Heart right ventricle (tissue), 16 donors: Measurements from ENCODE around the gene PHKA2. TPM values are rescaled to one million over a fixed set of nuclear protein-coding genes. Genes with fewer than 3 reads are reported as not detected.

Experiments used
- ATAC-seq, 8 donors: fragments of 200-7000 bp; cut with Tn5 transposase; one replicate each; pipeline ENCODE4 v1.9.1; 2020; ENCODE audit warnings: mild to moderate bottlenecking in 8 of 8, moderate library complexity in 8 of 8, moderate number of reproducible peaks in 1 of 8
- DNase-seq, 2 donors: peaks; one replicate each; pipeline ENCODE4 v3.0.0-alpha.2; 2020
- H3K27ac ChIP-seq, 10 donors: fragments of 200-600 bp; sonication (generic) in 2 of 10; one replicate each; pipeline versions ENCODE4 v1.5.0 to v1.8.0; 2020 to 2022; ENCODE audit warnings: mild to moderate bottlenecking in 3 of 10
- H3K27me3 ChIP-seq, 7 donors: fragments of 200-600 bp; one replicate each; pipeline ENCODE4 v1.8.0; 2021 to 2022; ENCODE audit warnings: mild to moderate bottlenecking in 2 of 7
- H3K36me3 ChIP-seq, 9 donors: fragments of 200-600 bp; sonication (generic) in 1 of 9; one replicate each; pipeline versions ENCODE4 v1.5.0 to v1.8.0; 2020 to 2022; ENCODE audit warnings: mild to moderate bottlenecking in 2 of 9
- H3K4me1 ChIP-seq, 9 donors: fragments of 200-600 bp; sonication (generic) in 1 of 9; one replicate each; pipeline versions ENCODE4 v1.5.0 to v1.8.0; 2020 to 2022; ENCODE audit warnings: mild to moderate bottlenecking in 4 of 9
- H3K4me3 ChIP-seq, 10 donors: fragments of 200-600 bp; sonication (generic) in 2 of 10; one replicate each; pipeline versions ENCODE4 v1.5.0 to v1.8.0; 2020 to 2022; ENCODE audit warnings: mild to moderate bottlenecking in 7 of 10, moderate library complexity in 2 of 10
- H3K9me3 ChIP-seq, 11 donors: fragments of 200-600 bp in 10 of 11; sonication (generic) in 2 of 11; one replicate each; pipeline versions ENCODE4 v1.5.0 to v1.8.0; 2013 to 2022; ENCODE audit warnings: mild to moderate bottlenecking in 2 of 11, control low read depth in 1 of 11, moderate library complexity in 1 of 11
- CTCF ChIP-seq, 9 donors: fragments of 200-600 bp; sonication (generic) in 2 of 9; IDR thresholded peaks; one replicate each; pipeline versions ENCODE4 v1.5.0 to v1.8.0; 2021 to 2022; ENCODE audit warnings: antibody characterized with exemption in 9 of 9, mild to moderate bottlenecking in 5 of 9, moderate library complexity in 1 of 9
- WGBS, 2 donors: extraction: QIAGEN DNeasy Blood & Tissue Kit; methylation state at CpG; one replicate each; pipeline ENCODE4 v1.1.7; 2013; ENCODE audit warnings: inconsistent platforms in 1 of 2; 5-methylcytosine and 5-hydroxymethylcytosine counted together
- intact Hi-C, 10 donors: fragments of 100-400 bp; cut with DNase I; formaldehyde crosslinking; loops; one replicate each; pipeline versions ENCODE4 v1.11.1 to v1.14.2; 2022
- long read RNA-seq, 3 donors: library from polyadenylated mRNA; unstranded; transcript quantifications; one replicate each; pipeline ENCODE4 v2.0.0, GENCODE V29; 2020 to 2021
- polyA plus RNA-seq, 2 donors: library from polyadenylated mRNA; stranded (reverse); fragments of 200-250 nt; gene quantifications; one replicate each; pipeline ENCODE4 v1.2.3, GENCODE V29; 2013
- total RNA-seq, 10 donors: library from RNA; stranded (reverse); fragmentation: NEBNext Ultra II Directional in 3 of 10; extraction: Animal tissue kit (Norgen Biotek cat#: 25700) in 3 of 10; gene quantifications; one replicate each; pipeline versions ENCODE4 v1.2.1 to v1.2.4, GENCODE V29; 2021 to 2023
- donor health status: Arrhythmogenic right ventricular cardiomyopathy.
- donor health status: ischemic (EF 13 %, LVEDD 7.1; RV severe dilation, severe dysfunction).
- donor health status: healthy with polysubstance abuse.
- donor health status: DM: no; HTN: yes; CAD: no.
- donor health status: DM: no; HTN: no; CAD: no.
- donor health status: ischemic (EF 25% LVEDD 6.9; RV normal size, moderate dysfunction).
- donor health status: ischemic (EF 25% LVEDD 5.7; RV mildly dilated, moderate dysfunction).
- donor health status: healthy.
- donor health status: DM: yes; HTN: yes; CAD: no.
- donor health status: Ischemic cardiomyopathy.
- donor health status: ischemic (EF 35%, LVEDD 5.7; RV mildly dilated, moderate dysfunction).
- donor health status: nonischemic (EF 11% LVEDD 7.7; RV severe dilation, severe dysfunction).
- donor health status: DM: yes; HTN: yes; CAD: no.
- donor health status: PGD.
- donor health status: ischemic (EF 29% LVEDD 5.4; RV normal size, mild dysfunction).
- donor health status: nonischemic (EF 23%, LVEDD 6.1; RV moderate dilation, normal function).

Gene PHKA2
- total RNA-seq (10 to 100 TPM; 21.6 to 53.5 (median 25.3) TPM), polyA plus RNA-seq (10 to 100 TPM; 15.6 to 61.1 TPM)
- long read RNA-seq, donor 1, full-length matches to known transcripts, result 17 of 68 reads
- long read RNA-seq, donor 1, partial matches to known transcripts, result 13 of 68 reads
- long read RNA-seq, donor 1, other reads (novel, unspliced or antisense), result 38 of 68 reads
- long read RNA-seq, donor 2, full-length matches to known transcripts, result 23 of 71 reads
- long read RNA-seq, donor 2, partial matches to known transcripts, result 14 of 71 reads
- long read RNA-seq, donor 2, other reads (novel, unspliced or antisense), result 34 of 71 reads
- long read RNA-seq, donor 3, full-length matches to known transcripts, result 15 of 66 reads
- long read RNA-seq, donor 3, partial matches to known transcripts, result 20 of 66 reads
- long read RNA-seq, donor 3, other reads (novel, unspliced or antisense), result 31 of 66 reads

DNA sequence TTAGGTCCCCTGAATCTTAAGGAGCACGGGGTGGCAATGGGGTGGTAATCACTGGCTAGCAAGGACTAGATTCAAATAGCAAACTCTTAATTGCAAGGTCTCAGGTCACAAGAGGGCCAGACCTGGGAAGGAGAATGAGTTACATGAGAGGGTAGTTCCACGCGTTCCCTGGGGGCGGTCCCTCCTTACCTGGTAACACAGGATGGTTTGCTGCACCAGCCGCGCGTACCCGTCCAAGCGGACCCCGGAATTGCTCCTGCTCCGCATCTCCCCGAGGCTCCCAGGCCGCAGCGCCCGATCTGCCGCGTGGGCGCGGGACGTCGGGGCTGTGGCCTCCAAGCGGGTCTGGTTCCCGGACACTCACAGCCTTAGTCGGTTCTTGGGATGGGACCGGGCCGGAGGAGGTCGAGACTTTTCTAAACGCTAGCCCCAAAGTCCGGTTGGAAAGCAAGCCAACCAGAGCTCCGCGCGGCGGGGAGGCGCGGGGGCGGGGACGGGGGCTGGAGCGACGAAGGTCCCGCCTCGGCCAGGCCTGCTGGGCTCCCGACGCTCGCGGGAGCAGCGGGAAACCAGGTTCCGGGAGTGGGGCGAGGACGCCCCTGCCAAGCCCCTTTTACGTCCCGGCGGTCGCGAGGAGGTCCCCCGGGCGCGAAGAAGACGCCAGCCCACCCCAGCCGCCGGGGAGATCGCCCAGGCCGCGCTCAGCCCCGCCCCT lies at the start of gene PHKA2:
PHKA2 (minus strand) TSS at position 449 of the 715 bp plus-strand sequence; CDS start at position 267, 182 bp downstream.
- DNase-seq, result peak; percentile 51 to 66
- Histone ChIP-seq H3K36me3 (peaks cover 0 to 2% (median 0%) of the 10 kb centered on the region in 9 donors), H3K4me3 (peak within 1 kb of the TSS; percentile 56 to 94 (median 76)), H3K27ac (peak within 1 kb of the TSS; percentile 75 to 97 (median 92)), H3K9me3 (no peaks in the 10 kb centered on the region), H3K4me1 (peaks cover 0 to 22% (median 4%) of the 10 kb centered on the region in 9 donors), H3K27me3 (peaks cover 0 to 27% (median 0%) of the 10 kb centered on the region in 7 donors)
- intact Hi-C loops, result loop anchor here in 1 of 10 donors (5.0 kb wide), 1 partner anchor 97 kb away; no protein-coding TSS in a partner anchor
- peak; percentile 69 to 87 (median 79) for ATAC-seq
- 0 to 1% methylated on average over 39 to 58 of the region's 64 CpGs for WGBS, 2 donors
- TF ChIP-seq CTCF (IDR thresholded peaks at IDR 0.05), result no peak

GRCh38 chrX:19030805-19031204 lies 46.9 kb upstream of the PHKA2 start:
- Histone ChIP-seq H3K4me1 (no peaks in the 10 kb centered on the region), H3K27ac (no peak overlapping the region), H3K9me3 (no peaks in the 10 kb centered on the region), H3K36me3 (no peaks in the 10 kb centered on the region), H3K27me3 (no peaks in the 10 kb centered on the region), H3K4me3 (no peak overlapping the region)
- intact Hi-C loops, result no loop called here
- 91 to 92% methylated on average over 3 of the region's 3 CpGs for WGBS, 2 donors
- DNase-seq, result no peak
- no peak for TF ChIP-seq CTCF (IDR thresholded peaks at IDR 0.05)
- no peak for ATAC-seq

DNA sequence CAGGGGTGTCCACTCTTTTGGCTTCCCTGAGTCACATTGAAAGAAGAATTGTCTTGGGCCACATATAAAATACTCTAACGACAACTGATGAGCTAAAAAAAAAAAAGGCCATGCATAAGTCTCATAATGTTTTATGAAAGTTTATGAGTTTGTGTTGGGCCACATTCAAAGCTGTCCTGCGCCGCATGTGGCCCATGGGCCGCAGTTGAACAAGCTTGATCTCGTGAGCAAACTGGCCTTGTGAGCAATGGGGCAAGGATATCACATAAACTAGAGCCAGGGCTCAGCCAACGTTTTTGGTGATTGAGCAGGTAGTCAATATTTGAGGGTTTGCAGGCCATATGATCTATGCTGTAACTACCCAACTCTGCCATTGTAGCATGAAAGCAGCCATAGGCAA lies 44.6 kb upstream of the PHKA2 start:
- TF ChIP-seq CTCF (IDR thresholded peaks at IDR 0.05), result no peak
- intact Hi-C loops, result no loop called here
- Histone ChIP-seq H3K36me3 (no peaks in the 10 kb centered on the region), H3K27ac (no peak overlapping the region), H3K27me3 (no peaks in the 10 kb centered on the region), H3K4me1 (no peaks in the 10 kb centered on the region), H3K9me3 (no peaks in the 10 kb centered on the region), H3K4me3 (no peak overlapping the region)
- no peak for DNase-seq
- ATAC-seq, result no peak
- WGBS, 2 donors, result 94 to 95% methylated on average over 6 of the region's 6 CpGs

GRCh38 chrX:19024366-19024765 lies 40.5 kb upstream of the PHKA2 start:
- intact Hi-C loops, result no loop called here
- Histone ChIP-seq H3K9me3 (no peaks in the 10 kb centered on the region), H3K4me3 (no peak overlapping the region), H3K27ac (no peak overlapping the region), H3K4me1 (no peaks in the 10 kb centered on the region), H3K36me3 (no peaks in the 10 kb centered on the region), H3K27me3 (no peaks in the 10 kb centered on the region)
- DNase-seq (no peak), ATAC-seq (no peak)
- TF ChIP-seq CTCF (IDR thresholded peaks at IDR 0.05), result no peak
- 88 to 93% methylated on average over 4 of the region's 4 CpGs for WGBS, 2 donors
